SH-SY5Y (cell line): ENCODE data around the gene ZNF331.

Experiments used
- GATA2 ChIP-seq: IDR thresholded peaks from 2 replicates; pipeline ENCODE4 v1.6.1; 2011; ENCODE audit warnings: mild to moderate bottlenecking, low read depth, low read length
- GATA3 ChIP-seq: IDR thresholded peaks from 2 replicates; pipeline ENCODE4 v1.6.1; 2011; ENCODE audit warnings: low read depth, mild to moderate bottlenecking, low read length, moderate library complexity

GRCh38 chr19:53608381-53608780, 70.4 kb downstream of the ZNF331 start:
- TF ChIP-seq GATA2 (no peak), GATA3 (no peak)
